GM12872 (cell line): ENCODE measurements around the gene CSMD2.

Source experiments
- CTCF ChIP-seq: IDR thresholded peaks from 3 replicates; pipeline ENCODE4 v1.5.1; 2011; ENCODE audit warnings: low read depth, mild to moderate bottlenecking, low read length, moderate library complexity; ENCODE audit not compliant: insufficient read depth

The CSMD2 gene

DNA sequence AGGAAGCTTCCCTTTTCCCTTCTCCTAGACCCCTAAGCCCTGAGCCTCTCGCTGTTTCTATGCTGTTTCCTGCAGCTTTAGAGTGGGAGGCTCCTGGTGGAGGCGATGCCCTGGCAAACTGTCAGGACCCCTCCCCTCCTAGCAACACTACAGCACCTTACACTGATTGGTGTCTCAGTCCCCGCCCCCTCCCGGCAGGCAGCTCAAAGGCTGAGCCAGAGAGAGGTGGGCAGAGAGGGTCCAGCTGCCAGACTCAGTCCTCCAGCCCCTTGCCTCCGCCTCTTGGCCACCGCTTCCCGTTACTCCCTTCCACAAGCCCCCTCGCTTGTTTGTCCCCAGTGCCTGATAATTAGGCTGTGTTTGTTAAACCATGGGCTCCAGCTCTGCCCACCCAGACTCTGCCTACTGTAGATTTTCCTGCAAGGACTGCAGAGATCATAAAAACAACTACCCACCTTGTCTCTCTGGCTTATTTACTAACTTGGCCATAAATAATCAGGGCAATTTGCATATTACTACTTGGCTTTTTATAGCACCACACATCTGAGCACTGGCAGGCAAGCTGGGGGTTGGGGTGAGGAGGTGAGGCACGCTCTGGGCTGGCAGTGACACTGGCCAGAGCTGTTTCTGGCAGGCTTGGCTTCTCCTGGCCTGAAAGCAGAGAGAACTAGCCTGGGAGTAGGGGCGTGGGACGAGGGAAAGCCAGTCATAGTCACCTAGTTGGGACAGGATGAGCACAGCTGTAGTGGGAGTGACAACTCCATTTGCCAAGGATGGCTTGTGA, 107.5 kb downstream of the CSMD2 start:
- TF ChIP-seq CTCF, result no peak

DNA sequence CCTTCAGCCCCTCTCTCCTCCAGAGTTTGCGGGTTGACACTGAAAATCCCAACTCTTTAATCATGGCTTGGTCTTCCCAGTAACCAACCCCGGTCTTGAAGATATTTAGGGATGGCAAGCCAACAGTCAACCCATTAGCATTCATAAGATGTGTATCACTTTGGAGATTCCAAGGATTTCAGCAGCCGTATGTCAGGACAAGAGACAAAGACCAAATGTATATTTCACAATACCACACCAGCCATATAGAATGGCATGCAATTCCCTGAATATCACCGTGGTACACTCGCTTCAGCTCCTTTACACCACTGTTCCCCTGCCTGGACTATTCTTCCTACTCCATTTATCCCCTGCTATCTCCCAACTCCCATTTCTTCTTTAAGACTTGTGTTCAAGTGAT, 109.2 kb downstream of the CSMD2 start:
- no peak for TF ChIP-seq CTCF

GRCh38 chr1:34054920-34055319, 110.1 kb downstream of the CSMD2 start:
- TF ChIP-seq CTCF, result no peak

DNA sequence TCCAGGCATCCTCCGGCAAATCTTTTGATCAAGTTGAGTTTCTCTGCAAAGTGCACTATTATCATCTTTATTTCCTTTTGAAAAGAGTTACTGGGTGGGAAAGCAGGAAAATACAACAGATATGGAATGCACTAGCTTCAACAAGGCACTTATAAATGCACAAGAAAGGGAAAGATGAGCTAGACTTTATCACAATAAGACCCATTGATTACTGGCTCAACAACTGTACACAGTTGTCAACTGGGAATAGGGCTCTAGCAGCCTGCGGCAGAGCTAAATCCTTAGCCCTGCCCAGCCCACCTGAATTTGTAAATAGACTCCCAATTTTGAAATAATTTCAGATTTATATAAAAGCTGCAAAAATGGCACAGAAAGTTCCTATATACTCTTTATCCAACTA, 111.4 kb downstream of the CSMD2 start:
- no peak for TF ChIP-seq CTCF

- no peak for TF ChIP-seq CTCF
These were observed 112.5 kb downstream of the CSMD2 start for GRCh38 chr1:34052565-34052964.

DNA sequence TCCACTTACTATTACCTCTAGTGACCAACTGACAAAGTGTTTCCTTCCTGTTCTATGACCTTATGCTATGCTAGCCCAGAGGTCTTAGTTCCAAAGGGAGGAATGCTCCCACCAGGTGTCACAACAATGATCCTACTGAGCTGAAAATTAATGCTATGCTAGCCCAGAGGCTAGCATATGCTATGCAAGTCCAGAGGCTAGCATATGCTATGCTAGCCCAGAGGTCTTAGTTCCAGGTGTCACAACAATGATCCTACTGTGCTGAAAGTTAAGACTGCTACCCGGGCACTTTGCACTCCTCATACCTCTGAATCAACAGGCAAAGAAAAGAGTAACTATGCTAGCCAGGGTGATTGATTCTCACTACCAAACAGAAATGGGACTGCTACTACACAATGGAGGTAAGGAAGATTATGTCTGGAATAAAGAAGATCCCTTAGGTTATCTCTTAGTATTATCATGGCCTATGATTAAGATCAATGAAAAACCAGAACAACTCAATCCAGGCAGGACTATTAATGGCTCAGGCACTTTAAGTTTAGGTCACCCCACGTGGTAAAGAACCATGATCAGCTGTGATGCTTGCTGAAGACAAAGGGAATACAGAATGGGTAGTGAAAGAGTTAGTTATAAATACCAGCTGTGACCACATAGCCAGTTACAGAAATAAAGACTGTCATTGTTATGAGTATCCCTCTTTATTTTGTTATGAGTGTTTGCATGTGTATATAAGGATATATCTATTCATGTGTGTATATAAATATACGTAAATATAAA, 114.1 kb downstream of the CSMD2 start:
- no peak for TF ChIP-seq CTCF

DNA sequence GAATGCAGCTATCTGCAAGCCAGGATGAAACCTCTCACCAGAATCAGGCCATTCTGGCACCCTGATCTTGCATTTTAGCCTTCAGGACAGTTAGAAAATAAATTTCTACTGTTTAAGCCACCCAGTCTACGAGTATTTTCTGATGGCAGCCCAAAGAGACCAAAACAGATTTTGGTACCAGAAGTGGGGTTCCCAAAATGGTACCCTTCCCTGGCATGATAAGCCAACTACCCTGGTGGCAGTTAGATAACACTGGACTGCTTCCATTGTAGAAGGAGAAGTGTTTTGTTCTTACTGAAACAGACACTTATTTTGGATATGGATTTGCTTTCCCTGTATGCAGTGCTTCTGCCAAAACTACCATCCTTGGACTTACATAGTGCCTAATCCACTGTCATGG, 115.0 kb downstream of the CSMD2 start:
- no peak for TF ChIP-seq CTCF
